Activated CD4-positive, alpha-beta memory T cell treated with anti-CD3 and anti-CD28 coated beads for 36 hours (primary cell): ENCODE data around the gene FBXO21. TPM values are rescaled to one million over a fixed set of nuclear protein-coding genes. Genes with fewer than 3 reads are reported as not detected.
A peak's percentile ranks its signal among the peaks of the same experiment; 100 is the strongest.
"Not testable (repeated sequence)": the region's sequence is repeated elsewhere in the genome, so short reads cannot be mapped to it uniquely, and the experiment has no call there.

Experiments used
- CTCF ChIA-PET: fragments of 350-600 bp; sonication (Branson Sonifier 250); formaldehyde crosslinking; loops from one replicate; lab custom pipeline; 2021; ENCODE audit warnings: antibody characterized with exemption, inconsistent platforms; lab: Charles Lee
- POLR2A ChIA-PET: fragments of 350-600 bp; sonication (Branson Sonifier 250); formaldehyde crosslinking; loops from one replicate; lab custom pipeline; 2021; ENCODE audit warnings: antibody characterized with exemption; lab: Charles Lee
- DNase-seq: peaks from one replicate; pipeline ENCODE4 v3.0.0-alpha.2; 2020
- H3K27ac Mint-ChIP-seq: one replicate; pipeline ENCODE4 v1.8.0; 2021; ENCODE audit warnings: mixed read lengths
- H3K27me3 Mint-ChIP-seq: one replicate; pipeline ENCODE4 v1.8.0; 2021; ENCODE audit warnings: mixed read lengths
- H3K36me3 Mint-ChIP-seq: one replicate; pipeline ENCODE4 v1.8.0; 2021; ENCODE audit warnings: mixed read lengths
- H3K4me1 Mint-ChIP-seq: one replicate; pipeline ENCODE4 v1.8.0; 2021; ENCODE audit warnings: low read depth, mixed read lengths
- H3K4me3 Mint-ChIP-seq: one replicate; pipeline ENCODE4 v1.8.0; 2021; ENCODE audit warnings: mild to moderate bottlenecking, mixed read lengths
- H3K9me3 Mint-ChIP-seq: one replicate; pipeline ENCODE4 v1.8.0; 2021; ENCODE audit warnings: mixed read lengths
- intact Hi-C: fragments of 100-400 bp; cut with micrococcal nuclease; formaldehyde crosslinking; loops from one replicate; pipeline ENCODE4 v1.15.1; 2023
- total RNA-seq, 2 experiments: library from RNA; stranded (reverse); gene quantifications; one replicate each; pipeline ENCODE4 v1.2.3, GENCODE V29; 2021

The FBXO21 gene
- total RNA-seq, result 10 to 100 TPM; 23.3 to 23.7 TPM

- H3K4me1 Mint-ChIP-seq, result peaks cover 26% of the 10 kb centered on the region
Observed at GRCh38 chr12:117190210-117190781, at the start of gene FBXO21. FBXO21 (minus strand) TSS chr12:117190470; CDS start chr12:117190456, 14 bp downstream.

GRCh38 chr12:117236456-117237001, 46.3 kb upstream of the FBXO21 start:
- H3K27me3 Mint-ChIP-seq, result peaks cover 9% of the 10 kb centered on the region
- H3K36me3 Mint-ChIP-seq, result no peaks in the 10 kb centered on the region
- intact Hi-C loops, result loop anchor here (1.0 to 10.0 kb wide), 3 partner anchors 128 to 600 kb away; partner anchors contain the start of gene NOS1
- H3K9me3 Mint-ChIP-seq, result no peaks in the 10 kb centered on the region
- peak; percentile 86 for DNase-seq
- POLR2A ChIA-PET, result no interaction called here
- H3K4me1 Mint-ChIP-seq, result no peaks in the 10 kb centered on the region
- H3K4me3 Mint-ChIP-seq, result no peak overlapping the region
- CTCF ChIA-PET, result interaction anchor here (0.6 to 5.9 kb wide), 16 partner anchors 10 to 621 kb away, joined by 3 to 59 read pairs (median 4); no protein-coding TSS in a partner anchor
- no peak overlapping the region for H3K27ac Mint-ChIP-seq

More at GRCh38 chr12:117190210-117190781, at the start of gene FBXO21:
- peak; percentile 94 for DNase-seq
- peak within 1 kb of the TSS; percentile 89 for H3K4me3 Mint-ChIP-seq
- H3K9me3 Mint-ChIP-seq, result peaks cover 3% of the 10 kb centered on the region
- intact Hi-C loops, result loop anchor here (1.0 to 5.0 kb wide), 2 partner anchors 373 to 452 kb away; partner anchors contain the start of genes RNFT2 and SPRING1
- H3K36me3 Mint-ChIP-seq, result peaks cover 16% of the 10 kb centered on the region
- peak within 1 kb of the TSS; percentile 73 for H3K27ac Mint-ChIP-seq
- POLR2A ChIA-PET, result no interaction called here
- no peaks in the 10 kb centered on the region for H3K27me3 Mint-ChIP-seq
- CTCF ChIA-PET, result interaction anchor here (0.7 kb wide), 1 partner anchor 164 kb away, joined by 3 read pairs; no protein-coding TSS in a partner anchor

- Mint-ChIP-seq H3K36me3 (no peaks in the 10 kb centered on the region), H3K4me1 (no peaks in the 10 kb centered on the region), H3K4me3 (no peak overlapping the region), H3K27me3 (peaks cover 9% of the 10 kb centered on the region), H3K27ac (no peak overlapping the region), H3K9me3 (no peaks in the 10 kb centered on the region)
- intact Hi-C loops, result loop anchor here (10.0 kb wide), 1 partner anchor 130 kb away; the partner anchor contains the start of gene NOS1
- no peak for DNase-seq
- CTCF ChIA-PET, result interaction anchor here (1.1 to 5.9 kb wide), 2 partner anchors 9 to 603 kb away, joined by 4 to 59 read pairs; no protein-coding TSS in a partner anchor
- POLR2A ChIA-PET, result no interaction called here
Observed at GRCh38 chr12:117235261-117235660, 45.0 kb upstream of the FBXO21 start.

- Mint-ChIP-seq H3K9me3 (no peaks in the 10 kb centered on the region), H3K4me1 (no peaks in the 10 kb centered on the region), H3K36me3 (no peaks in the 10 kb centered on the region), H3K4me3 (no peak overlapping the region), H3K27me3 (peaks cover 9% of the 10 kb centered on the region), H3K27ac (no peak overlapping the region)
- intact Hi-C loops, result loop anchor here (10.0 kb wide), 1 partner anchor 130 kb away; the partner anchor contains the start of gene NOS1
- no peak for DNase-seq
- CTCF ChIA-PET, result interaction anchor here (5.9 kb wide), 1 partner anchor 604 kb away, joined by 59 read pairs; no protein-coding TSS in a partner anchor
- POLR2A ChIA-PET, result no interaction called here
Observed at GRCh38 chr12:117234441-117234840, 44.2 kb upstream of the FBXO21 start.

- H3K4me3 Mint-ChIP-seq, result no peak overlapping the region
- H3K4me1 Mint-ChIP-seq, result no peaks in the 10 kb centered on the region
- H3K27ac Mint-ChIP-seq, result no peak overlapping the region
- H3K9me3 Mint-ChIP-seq, result no peaks in the 10 kb centered on the region
- peaks cover 14% of the 10 kb centered on the region for H3K27me3 Mint-ChIP-seq
- no peak for DNase-seq
- intact Hi-C loops, result loop anchor here (10.0 kb wide), 1 partner anchor 133 kb away; the partner anchor contains the start of gene NOS1
- H3K36me3 Mint-ChIP-seq, result no peaks in the 10 kb centered on the region
- ChIA-PET POLR2A (no interaction called here), CTCF (interaction anchor here (0.7 to 5.9 kb wide), 2 partner anchors 607 to 1465 kb away, joined by 3 to 59 read pairs; no protein-coding TSS in a partner anchor)
Observed at GRCh38 chr12:117231750-117232149, 41.5 kb upstream of the FBXO21 start.

GRCh38 chr12:117228239-117228638, 38.0 kb upstream of the FBXO21 start:
- H3K27ac Mint-ChIP-seq, result no peak overlapping the region
- no peak for DNase-seq
- H3K9me3 Mint-ChIP-seq, result no peaks in the 10 kb centered on the region
- peaks cover 10% of the 10 kb centered on the region for H3K27me3 Mint-ChIP-seq
- CTCF ChIA-PET, result no interaction called here
- H3K36me3 Mint-ChIP-seq, result no peaks in the 10 kb centered on the region
- intact Hi-C loops, result no loop called here
- no peak overlapping the region for H3K4me3 Mint-ChIP-seq
- POLR2A ChIA-PET, result no interaction called here
- H3K4me1 Mint-ChIP-seq, result no peaks in the 10 kb centered on the region

GRCh38 chr12:117227000-117227653, 36.9 kb upstream of the FBXO21 start:
- DNase-seq, result no peak
- Mint-ChIP-seq H3K4me1 (no peaks in the 10 kb centered on the region), H3K36me3 (no peaks in the 10 kb centered on the region), H3K9me3 (no peaks in the 10 kb centered on the region), H3K27me3 (peaks cover 9% of the 10 kb centered on the region), H3K4me3 (no peak overlapping the region), H3K27ac (no peak overlapping the region)
- ChIA-PET CTCF (interaction anchor here (1.0 to 1.3 kb wide), 2 partner anchors 9 to 610 kb away, joined by 3 to 4 read pairs; no protein-coding TSS in a partner anchor), POLR2A (no interaction called here)
- intact Hi-C loops, result no loop called here

- Mint-ChIP-seq H3K4me3 (no peak overlapping the region), H3K27me3 (peaks cover 8% of the 10 kb centered on the region), H3K4me1 (no peaks in the 10 kb centered on the region), H3K27ac (no peak overlapping the region), H3K36me3 (no peaks in the 10 kb centered on the region), H3K9me3 (no peaks in the 10 kb centered on the region)
- intact Hi-C loops, result no loop called here
- DNase-seq, result no peak
- ChIA-PET CTCF (interaction anchor here (1.0 to 1.3 kb wide), 2 partner anchors 9 to 612 kb away, joined by 3 to 4 read pairs; no protein-coding TSS in a partner anchor), POLR2A (no interaction called here)
Observed at GRCh38 chr12:117226505-117226904, 36.2 kb upstream of the FBXO21 start.

- no peaks in the 10 kb centered on the region for H3K36me3 Mint-ChIP-seq
- no peak for DNase-seq
- no peaks in the 10 kb centered on the region for H3K4me1 Mint-ChIP-seq
- no peaks in the 10 kb centered on the region for H3K9me3 Mint-ChIP-seq
- intact Hi-C loops, result no loop called here
- peaks cover 8% of the 10 kb centered on the region for H3K27me3 Mint-ChIP-seq
- H3K27ac Mint-ChIP-seq, result no peak overlapping the region
- ChIA-PET CTCF (interaction anchor here (0.9 kb wide), 1 partner anchor 12 kb away, joined by 3 read pairs; no protein-coding TSS in a partner anchor), POLR2A (no interaction called here)
- H3K4me3 Mint-ChIP-seq, result no peak overlapping the region
Observed at GRCh38 chr12:117225179-117225578, 34.9 kb upstream of the FBXO21 start.

GRCh38 chr12:117220947-117221346, 30.7 kb upstream of the FBXO21 start:
- H3K36me3 Mint-ChIP-seq, H3K27me3 Mint-ChIP-seq, CTCF ChIA-PET, H3K9me3 Mint-ChIP-seq, POLR2A ChIA-PET, H3K27ac Mint-ChIP-seq, intact Hi-C loops, H3K4me1 Mint-ChIP-seq, H3K4me3 Mint-ChIP-seq, DNase-seq: not testable (repeated sequence)

- intact Hi-C loops, result no loop called here
- ChIA-PET POLR2A (no interaction called here), CTCF (no interaction called here)
- H3K4me1 Mint-ChIP-seq, result no peaks in the 10 kb centered on the region
- no peaks in the 10 kb centered on the region for H3K9me3 Mint-ChIP-seq
- H3K27me3 Mint-ChIP-seq, result peaks cover 9% of the 10 kb centered on the region
- no peak for DNase-seq
- H3K27ac Mint-ChIP-seq, result no peak overlapping the region
- H3K36me3 Mint-ChIP-seq, result no peaks in the 10 kb centered on the region
- no peak overlapping the region for H3K4me3 Mint-ChIP-seq
Observed at GRCh38 chr12:117218149-117218548, 27.9 kb upstream of the FBXO21 start.

- POLR2A ChIA-PET, result no interaction called here
- H3K4me1 Mint-ChIP-seq, result no peaks in the 10 kb centered on the region
- no peaks in the 10 kb centered on the region for H3K9me3 Mint-ChIP-seq
- no peak overlapping the region for H3K4me3 Mint-ChIP-seq
- H3K27ac Mint-ChIP-seq, result no peak overlapping the region
- intact Hi-C loops, result no loop called here
- CTCF ChIA-PET, result no interaction called here
- H3K36me3 Mint-ChIP-seq, result no peaks in the 10 kb centered on the region
- DNase-seq, result no peak
- H3K27me3 Mint-ChIP-seq, result peaks cover 7% of the 10 kb centered on the region
Observed at GRCh38 chr12:117216686-117217085, 26.4 kb upstream of the FBXO21 start.
